ENCODE measurements around the gene MTF1. TPM values are rescaled to one million over a fixed set of nuclear protein-coding genes. Genes with fewer than 3 reads are reported as not detected.

The MTF1 gene
- total RNA-seq, 2 donors from 2014 or later: 14.9 to 15.5 TPM

DNA sequence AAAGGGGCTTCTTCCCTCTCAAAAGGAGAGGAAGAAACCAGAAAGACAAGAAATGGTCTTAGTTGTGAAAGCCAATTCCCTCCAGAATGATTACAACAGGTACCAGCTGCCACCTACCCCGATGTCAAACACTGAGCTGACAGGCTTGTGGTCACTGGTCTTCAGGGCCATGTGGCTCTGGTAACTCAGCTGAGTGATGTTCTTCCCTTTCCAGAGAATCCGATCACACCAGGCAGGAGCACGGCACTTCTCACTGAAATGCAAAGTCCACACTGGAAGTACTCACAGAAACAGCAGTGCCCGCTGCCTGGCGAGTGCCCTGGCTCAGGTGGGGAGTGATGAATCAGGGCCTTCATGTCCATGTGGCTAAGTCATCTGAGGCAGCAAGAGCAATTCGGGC, 18.7 kb upstream of the MTF1 start:
- ATAC-seq (no peak), DNase-seq (no peak)
- intact Hi-C loops (cut with DNase I): loop anchor here in 1 of 2 donors (5.0 kb wide), 1 partner anchor 99 kb away; no protein-coding TSS in a partner anchor

DNA sequence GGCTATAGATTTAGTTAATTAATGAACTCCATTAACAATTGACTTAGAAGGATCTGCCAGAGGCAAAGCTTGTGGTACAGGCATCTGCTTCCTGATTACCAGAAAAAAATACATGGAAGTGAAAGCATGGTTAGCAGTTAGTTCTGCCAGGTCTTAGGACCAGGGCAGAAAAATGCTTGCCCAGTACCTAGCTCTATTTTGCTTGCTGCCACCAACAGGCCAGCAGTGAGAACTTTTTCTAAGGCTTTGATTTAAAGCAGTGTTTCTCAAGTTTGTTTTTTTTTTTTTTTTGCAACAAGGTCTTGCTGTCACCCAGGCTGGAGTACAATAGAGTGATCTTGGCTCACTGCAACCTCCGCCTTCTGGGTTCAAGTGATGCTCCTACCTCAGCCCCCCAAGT, 16.4 kb upstream of the MTF1 start:
- DNase-seq: no peak
- intact Hi-C loops (cut with DNase I): loop anchor here in 1 of 2 donors (5.0 kb wide), 1 partner anchor 101 kb away; no protein-coding TSS in a partner anchor
- no peak for ATAC-seq

DNA sequence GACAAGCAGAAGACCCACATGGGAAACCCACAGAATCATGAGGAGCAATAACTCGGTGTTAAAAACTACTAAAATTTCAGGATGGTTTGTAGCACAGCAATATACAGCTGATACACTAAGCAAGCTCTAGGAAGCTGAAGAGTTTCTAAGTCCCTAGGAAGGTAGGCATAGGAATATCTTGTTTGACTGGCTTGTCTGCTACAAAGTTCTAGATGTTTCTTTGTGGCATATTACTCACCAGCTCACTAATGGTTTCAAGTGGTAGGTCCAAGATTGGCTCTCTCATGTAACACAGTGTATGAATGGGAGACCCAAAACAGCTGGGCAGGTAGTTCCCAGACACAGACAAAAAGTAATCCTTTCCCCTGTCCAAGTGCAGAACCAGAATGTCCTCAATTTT, 13.3 kb upstream of the MTF1 start:
- ATAC-seq: no peak
- DNase-seq: no peak
- intact Hi-C loops (cut with DNase I): no loop called here

DNA sequence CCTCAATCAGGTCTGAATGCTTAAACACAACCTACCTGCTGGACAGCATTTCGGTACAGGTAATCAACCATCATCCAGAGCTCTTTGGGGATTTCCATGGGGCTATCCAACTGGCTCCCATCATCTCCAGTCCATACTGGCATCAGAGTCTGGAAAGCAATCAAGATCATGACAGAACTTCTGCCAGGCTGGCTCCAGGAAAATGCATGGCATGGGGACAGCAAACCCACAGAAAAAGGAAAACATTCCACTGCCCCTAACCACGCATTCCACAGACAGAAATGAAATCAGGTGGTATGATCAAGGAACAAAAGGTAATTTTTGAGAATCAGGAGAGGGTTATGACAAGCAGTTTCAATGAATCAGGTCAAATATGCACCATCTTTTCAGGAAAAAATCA, 9.1 kb upstream of the MTF1 start:
- ATAC-seq (no peak), DNase-seq (no peak)
- intact Hi-C loops (cut with DNase I): no loop called here

DNA sequence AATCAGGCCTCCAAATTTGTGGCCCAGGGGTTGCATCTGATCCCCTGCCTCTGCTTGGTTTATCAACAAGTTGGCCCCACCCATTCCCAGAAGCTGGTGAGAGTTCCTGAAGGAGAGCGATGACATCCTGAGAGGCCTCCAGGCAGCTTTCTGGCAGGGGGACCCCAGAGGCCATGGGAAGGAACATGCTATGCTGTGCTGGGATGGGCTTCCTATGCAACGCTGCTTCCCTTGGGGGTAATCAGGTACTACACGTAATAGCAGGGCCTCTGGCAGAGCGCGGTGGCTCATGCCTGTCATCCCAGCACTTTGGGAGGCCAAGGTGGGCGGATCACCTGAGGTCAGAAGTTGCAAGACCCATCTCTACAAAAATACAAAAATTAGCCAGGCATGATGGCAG, 8.4 kb upstream of the MTF1 start:
- no peak for DNase-seq
- intact Hi-C loops (cut with DNase I): no loop called here
- no peak for ATAC-seq

DNA sequence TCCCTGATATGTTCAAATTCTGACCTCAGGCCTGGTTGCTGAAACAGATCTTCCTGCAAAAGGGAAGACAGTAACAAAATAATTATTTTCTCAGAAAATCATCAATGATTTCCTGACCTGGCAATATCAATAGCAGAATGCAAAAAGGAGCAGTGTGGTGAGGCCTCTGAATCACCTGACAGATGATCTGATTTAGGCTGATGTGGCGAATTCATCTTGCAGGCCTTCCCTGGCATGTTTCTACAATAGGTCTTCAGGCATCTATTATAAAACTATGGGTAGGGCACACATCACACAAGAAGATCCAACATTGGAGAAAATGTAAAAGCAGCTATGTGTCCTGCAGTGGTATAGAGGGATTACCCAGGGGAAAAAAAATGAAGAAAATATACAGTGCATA, 7.1 kb upstream of the MTF1 start:
- DNase-seq: no peak
- ATAC-seq: no peak
- intact Hi-C loops (cut with DNase I): no loop called here

DNA sequence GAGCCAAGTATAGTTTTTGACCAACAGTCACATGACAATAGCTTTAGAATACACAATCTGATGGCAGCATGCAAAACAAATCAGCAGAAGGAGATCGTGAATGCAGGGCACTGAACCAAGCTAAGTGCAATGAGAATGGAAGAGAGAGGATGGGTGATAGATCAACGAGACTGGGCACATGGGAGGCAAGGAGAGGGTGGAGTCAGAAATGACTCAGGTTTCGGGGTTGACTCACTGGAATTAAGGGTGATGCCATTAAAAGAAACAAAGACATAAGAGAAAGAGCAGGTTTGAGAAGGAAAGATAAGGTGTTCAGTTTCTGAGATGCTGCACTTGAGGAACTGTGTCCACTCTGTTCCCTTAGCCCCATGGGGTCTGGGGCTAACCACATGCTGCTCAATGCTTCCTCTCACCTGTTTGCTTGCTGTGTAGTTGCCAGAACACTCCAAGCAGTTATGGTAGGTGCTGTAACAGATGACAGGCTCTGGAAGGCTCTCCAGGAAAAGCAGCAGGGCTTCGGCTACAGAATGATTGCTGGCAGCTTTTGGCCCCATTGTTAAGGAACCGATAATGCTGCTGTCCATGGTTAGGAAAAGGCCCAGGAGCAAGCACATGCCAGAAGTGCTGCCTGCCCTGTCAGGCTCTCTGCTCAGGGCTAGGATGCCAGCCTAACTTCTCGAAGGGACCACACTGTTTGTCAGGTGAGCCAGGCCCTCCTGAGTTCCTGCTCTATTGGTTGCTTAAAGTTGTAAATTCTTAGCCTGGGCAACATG, 6.1 kb upstream of the MTF1 start:
- intact Hi-C loops (cut with DNase I): no loop called here

DNA sequence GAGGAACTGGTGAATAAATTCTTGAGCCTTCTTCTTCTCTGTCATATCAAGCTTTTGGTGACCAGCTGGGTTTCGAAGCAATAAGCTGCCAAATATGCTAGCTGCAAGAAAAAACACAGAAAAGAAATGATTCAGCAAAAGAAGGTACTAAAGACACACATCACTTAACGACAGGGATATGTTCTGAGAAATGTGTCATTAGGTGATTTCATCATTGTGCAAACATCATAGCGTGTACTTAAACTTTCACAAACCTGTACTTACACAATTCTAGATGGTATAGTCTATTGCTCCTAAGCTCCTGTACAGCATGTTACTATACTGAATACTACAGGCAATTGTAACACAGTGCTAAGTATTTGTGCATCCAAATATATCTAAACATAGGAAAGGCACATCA, 2.9 kb upstream of the MTF1 start:
- no peak for DNase-seq
- no peak for ATAC-seq
- intact Hi-C loops (cut with DNase I): no loop called here

More for the DNA sequence above, 6.1 kb upstream of the MTF1 start:
- ATAC-seq: no peak
- no peak for DNase-seq

DNA sequence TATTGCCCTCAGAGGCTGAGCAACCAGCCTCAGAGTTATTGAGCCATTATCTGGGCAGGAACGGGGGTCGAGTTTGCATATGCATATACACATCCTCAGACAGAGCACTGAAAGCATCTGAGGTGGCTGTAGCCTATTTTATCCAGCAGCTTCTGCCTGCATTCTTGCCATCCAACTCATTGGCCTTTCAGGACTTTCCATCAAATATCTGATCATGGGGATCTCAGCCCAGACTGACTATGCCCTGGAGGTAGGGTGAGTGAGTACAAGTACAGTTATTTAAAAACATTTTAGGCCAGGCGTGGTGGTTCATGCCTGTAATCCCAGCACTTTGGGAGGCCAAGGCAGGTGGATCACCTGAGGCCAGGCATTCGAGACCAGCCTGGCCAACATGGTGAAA, 1.8 kb upstream of the MTF1 start:
- intact Hi-C loops (cut with DNase I): no loop called here
- ATAC-seq (no peak), DNase-seq (no peak)

DNA sequence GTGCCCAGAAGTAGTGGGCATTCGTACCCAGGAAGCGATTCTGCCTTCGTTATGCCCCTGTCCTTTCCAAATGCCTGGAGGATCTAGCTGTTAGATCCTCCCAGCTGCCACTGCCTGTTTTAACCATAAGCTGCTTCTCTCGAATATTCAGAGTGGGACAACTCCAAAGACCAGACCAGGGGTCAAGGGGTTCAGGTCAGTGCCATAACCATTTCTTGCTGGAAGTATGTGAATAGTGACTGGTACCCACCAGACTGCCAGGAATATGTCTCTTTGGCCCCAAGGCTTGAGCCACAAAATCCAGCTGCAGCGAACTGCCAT, 914 bp upstream of the MTF1 start:
- intact Hi-C loops (cut with DNase I): no loop called here
- ATAC-seq: no peak
- DNase-seq: no peak

DNA sequence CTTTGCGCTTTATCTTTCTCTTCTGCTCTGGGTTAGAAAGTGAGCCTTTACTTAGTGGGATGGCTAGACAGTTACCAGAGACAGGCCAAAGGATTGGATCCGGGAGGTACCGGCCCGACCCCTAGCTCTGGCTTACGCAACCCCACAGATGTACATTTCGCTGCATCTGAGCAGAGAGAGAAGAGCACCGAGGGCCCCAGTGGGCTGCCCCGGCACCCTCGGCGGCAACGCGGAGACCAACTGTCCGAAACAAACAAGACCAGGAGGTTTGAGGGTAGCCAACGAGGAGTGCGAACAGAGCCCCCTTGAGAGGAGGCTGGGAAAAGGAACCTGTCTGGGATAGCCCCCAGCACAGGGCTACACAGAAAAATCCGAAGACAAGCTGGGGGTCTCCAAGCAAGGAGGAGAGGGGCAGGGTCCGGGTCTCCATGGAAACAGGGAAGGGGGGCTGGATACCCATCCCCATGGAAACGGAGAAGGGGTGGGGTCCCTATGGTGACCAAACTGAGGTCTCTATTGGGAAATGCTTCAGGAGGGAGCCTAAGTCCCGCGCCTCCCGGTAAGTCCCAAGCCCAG, 373 bp downstream of the MTF1 start:
- intact Hi-C loops (cut with DNase I): loop anchor here in 1 of 2 donors (5.0 kb wide), 1 partner anchor 47 kb away; no protein-coding TSS in a partner anchor
- no peak for DNase-seq
- ATAC-seq: peak; percentile 4 to 31

DNA sequence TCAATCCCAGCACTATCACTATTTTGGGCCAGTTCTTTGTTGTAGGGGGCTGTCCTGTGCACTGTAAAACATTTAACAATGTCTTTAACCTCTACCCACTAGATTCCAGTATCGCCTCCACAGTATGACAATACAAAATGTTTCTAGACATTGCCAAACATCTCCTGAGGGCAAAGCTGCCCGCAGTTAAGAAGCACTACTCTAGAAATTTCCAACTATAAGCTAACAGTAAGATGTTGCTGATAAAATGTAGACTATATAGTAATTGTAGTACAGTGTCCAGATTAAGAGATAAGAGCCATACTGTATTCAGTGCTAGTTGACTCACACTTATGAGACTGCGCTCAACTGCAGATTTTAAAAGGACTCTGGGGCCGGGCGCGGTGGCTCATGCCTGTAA, 5.0 kb downstream of the MTF1 start:
- intact Hi-C loops (cut with DNase I): no loop called here
- DNase-seq: no peak
- ATAC-seq: no peak

DNA sequence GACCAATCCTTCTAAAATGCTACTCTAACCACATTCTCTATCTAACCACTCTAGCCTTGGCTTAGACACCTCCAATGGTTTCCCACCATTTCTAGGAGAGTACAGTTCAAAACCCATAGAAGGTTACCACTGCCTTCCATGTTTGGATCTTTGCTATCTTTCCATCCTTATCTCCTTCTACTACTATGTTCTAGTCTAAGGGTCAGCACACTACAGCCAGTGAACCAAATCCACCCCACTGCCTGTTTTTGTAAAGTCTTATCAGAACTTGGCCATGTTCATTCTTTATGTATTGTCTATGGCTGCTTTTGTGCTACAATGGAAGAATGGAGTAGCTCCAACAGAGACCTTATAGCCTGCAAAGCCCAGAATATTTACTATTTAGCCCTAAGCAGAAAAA, 6.2 kb downstream of the MTF1 start:
- DNase-seq: no peak

DNA sequence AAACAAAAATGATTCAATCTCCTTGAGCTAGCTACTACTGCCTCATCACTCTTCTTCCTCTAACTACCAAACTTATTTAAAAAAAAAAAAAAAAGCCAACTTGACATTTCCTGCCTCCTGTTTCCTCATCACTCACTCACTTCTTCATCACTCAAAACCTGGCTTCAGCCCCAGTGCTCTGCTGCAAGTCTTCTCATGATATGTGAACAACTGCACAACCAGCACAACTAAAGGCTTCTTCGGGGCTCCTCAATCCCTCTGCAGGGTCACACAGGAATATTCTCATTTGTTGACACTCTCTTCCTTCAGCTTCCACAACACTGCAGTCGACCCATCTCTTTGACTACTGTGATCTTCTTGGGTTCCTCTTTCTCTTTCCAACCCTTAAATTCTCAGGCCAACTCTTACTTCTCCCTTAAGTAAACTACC, 7.6 kb downstream of the MTF1 start:
- peak in 1 of 2 donors; percentile 29 for ATAC-seq
- intact Hi-C loops (cut with DNase I): no loop called here
- DNase-seq: no peak

More for the DNA sequence above, 6.2 kb downstream of the MTF1 start:
- ATAC-seq: no peak
- intact Hi-C loops (cut with DNase I): no loop called here

DNA sequence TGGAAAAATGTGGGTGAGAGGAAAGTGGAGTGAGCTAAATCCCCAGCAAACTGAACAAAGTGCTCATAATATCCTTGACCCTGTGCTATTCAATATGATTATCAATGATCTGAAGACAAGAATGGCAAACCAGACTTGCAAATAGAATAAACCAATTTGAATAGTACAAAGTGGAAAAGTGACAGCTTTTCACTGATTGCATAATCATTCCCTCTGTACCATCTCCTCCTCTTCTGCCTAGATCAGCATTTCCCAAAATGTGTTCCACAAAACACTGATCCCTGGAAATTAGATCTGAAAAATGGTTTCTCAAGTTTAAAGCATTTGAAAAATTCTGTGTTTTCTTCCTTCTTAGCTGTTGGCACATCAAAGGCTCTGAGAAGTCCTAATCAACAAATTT, 8.1 kb downstream of the MTF1 start:
- ATAC-seq (no peak), DNase-seq (no peak)
- intact Hi-C loops (cut with DNase I): no loop called here

DNA sequence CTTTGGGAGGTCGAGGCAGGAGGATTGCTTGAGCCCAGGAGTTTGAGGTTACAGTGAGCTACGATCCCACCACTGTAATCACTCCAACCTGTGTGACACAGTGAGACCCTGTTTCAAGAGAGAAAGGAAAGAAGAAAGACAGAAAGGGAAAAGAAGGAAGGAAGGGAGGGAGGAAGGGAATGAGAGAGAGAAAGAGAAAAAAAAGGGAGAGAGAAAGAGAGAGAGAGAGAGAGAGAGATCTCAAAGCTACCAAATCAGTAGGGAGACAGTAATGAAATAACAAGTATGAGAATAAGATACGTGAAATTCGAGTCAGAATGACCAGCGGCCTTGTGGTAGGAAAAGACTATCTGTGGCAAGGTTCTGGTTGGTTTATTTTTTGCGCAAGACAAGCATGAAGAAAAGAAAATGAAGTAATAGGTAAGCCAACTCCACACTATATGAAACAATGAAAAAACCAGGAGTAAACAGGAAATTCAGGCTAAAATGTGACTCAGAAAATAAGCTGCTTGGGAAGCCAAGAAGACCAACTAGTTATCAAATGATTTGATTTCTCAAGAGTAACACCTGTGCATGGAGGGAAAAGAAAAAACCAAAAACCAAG, 8.9 kb downstream of the MTF1 start:
- ATAC-seq: no peak
- intact Hi-C loops (cut with DNase I): no loop called here
- no peak for DNase-seq

DNA sequence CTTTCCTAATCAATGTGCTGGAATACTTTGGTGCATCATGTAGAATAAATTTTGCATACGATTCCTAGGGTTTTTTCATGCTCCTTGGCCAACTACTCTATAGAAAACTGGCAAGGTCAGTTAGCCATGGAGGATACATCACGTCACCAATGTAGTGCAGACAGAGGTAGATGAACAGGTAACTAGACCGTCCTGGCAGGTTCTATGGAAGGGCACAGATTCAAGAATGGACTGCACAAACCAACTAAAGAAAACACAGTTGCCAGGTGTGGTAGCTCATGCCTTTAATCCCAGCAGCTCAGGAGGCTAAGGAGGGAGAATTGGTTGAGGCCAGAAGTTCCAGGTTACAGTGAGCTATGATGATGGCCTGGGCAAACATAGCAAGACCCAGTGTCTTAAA, 9.9 kb downstream of the MTF1 start:
- DNase-seq: no peak
- intact Hi-C loops (cut with DNase I): no loop called here
- ATAC-seq: no peak

DNA sequence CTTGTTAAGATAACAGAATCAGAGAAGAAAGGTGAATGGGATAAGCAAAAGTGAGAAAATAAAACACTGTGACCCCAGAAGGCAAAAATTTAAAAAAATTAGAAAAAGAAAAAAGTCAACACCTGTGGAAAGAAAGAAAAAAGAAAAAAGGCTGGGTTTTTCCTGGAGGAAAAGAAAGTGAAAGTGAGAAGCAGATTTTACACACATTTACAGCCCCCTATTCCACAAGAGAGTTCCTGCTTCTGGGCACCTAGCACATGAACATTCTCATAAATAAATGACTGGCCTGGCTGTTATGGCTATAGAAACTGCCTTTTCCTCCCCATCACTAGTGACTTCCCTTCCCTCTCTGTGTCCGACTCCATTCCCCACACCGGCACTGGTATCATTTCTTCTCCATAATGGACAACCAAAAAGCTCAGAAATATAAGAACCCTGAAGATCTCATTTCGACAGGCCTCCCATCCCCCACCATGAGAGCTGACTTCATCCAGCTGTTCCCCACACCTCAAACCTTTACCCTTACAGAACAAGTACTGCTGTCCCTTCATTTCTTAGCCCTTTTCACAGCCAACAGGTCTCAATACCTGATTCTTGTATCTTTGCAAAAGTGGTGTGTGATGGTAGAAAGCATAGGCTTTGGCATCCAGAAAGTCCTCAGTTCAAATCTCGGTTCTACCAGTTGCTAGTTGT, 12.6 kb downstream of the MTF1 start:
- intact Hi-C loops (cut with DNase I): no loop called here
- ATAC-seq: no peak
- no peak for DNase-seq

DNA sequence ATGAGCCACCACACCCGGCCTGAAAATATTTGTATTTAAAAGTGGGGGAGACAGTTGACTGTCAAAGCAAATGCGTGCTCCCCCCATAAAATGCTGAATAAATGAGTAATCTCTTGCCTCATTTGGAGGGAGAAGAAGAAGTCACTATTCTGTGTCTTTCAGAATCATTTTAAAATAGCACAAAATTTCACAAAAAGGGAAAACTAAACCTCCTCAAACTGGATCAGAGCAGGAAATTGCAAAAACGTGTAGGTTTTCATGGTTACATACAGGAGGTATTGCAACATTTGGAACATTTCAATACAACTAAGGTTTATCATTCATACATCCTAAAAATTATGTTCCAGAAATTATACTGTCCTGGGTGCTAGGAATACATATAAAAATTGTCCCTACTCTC, 13.6 kb downstream of the MTF1 start:
- no peak for ATAC-seq
- intact Hi-C loops (cut with DNase I): no loop called here
- DNase-seq: no peak

DNA sequence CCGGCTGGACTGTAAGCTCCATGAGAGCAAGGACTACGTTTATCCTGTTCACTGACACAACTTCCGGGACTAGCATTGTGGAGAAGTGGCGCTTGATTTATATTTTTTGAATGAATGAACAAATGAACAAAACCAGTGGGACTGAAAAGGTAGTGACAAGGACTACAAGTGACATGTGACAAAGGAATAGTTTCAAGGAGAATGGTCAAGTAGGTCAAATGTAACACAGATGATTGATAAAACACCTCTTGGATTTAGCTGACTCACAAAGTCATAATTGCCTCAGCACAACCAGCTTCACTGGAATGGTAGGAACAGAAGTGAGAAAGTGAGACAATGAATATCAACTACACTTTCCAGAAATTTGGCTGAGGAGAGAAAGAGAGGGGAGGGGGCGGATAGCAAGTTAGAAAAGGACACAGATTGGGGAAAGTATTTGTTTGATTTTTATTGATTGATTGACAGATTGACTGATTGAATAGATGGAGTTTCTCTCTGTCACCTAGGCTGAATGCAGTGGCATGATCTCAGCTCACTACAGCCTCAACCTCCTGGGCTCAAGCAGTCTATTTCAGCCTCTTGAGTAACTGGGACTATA, 14.2 kb downstream of the MTF1 start:
- intact Hi-C loops (cut with DNase I): no loop called here
- DNase-seq (no peak), ATAC-seq (no peak)

All from left cardiac atrium (tissue), 4 donors.